Endothelial cell of umbilical vein (primary cell): ENCODE results near the gene EXOC6. TPM values are rescaled to one million over a fixed set of nuclear protein-coding genes. Genes with fewer than 3 reads are reported as not detected.
A peak's percentile ranks its signal among the peaks of the same experiment; 100 is the strongest.

Experiments used
- BruUV-seq: library from RNA; stranded (reverse); fragments of 400-500 nt; replicated peaks from 2 replicates; lab custom pipeline; 2021; lab: Mats Ljungman, UMichigan
- CTCF ChIA-PET: fragments of 300-600, 350-600 bp; sonication (Branson Sonifier 250); formaldehyde crosslinking; loops from one replicate; lab custom pipeline; 2021; ENCODE audit warnings: antibody characterized with exemption, inconsistent platforms; lab: Charles Lee
- POLR2A ChIA-PET: fragments of 300-600, 350-600 bp; sonication (Branson Sonifier 250); formaldehyde crosslinking; loops from one replicate; lab custom pipeline; 2021; ENCODE audit warnings: antibody characterized with exemption, inconsistent platforms; lab: Charles Lee
- DNase-seq: peaks from one replicate; pipeline ENCODE4 v3.0.0-alpha.2; 2011; ENCODE audit warnings: low read depth, low spot score
- FAIRE-seq: peaks from 2 replicates; lab custom pipeline; 2011; peaks lifted over from hg19 to GRCh38; lab: Jason Lieb, UNC
- H2AFZ ChIP-seq: 2 replicates; pipeline ENCODE4 v1.6.0; 2012; ENCODE audit warnings: low read depth, low read length, control low read depth, inconsistent platforms
- H3K27ac ChIP-seq: 2 replicates; pipeline ENCODE4 v1.5.1; 2011; ENCODE audit warnings: low read depth, mild to moderate bottlenecking, control low read depth, low read length, moderate library complexity; ENCODE audit not compliant: insufficient read depth
- H3K27me3 ChIP-seq, 2 experiments: 2 replicates each; pipeline versions ENCODE4 v1.6.0 to v1.6.1; 2011; ENCODE audit warnings: low read length in 2 of 2, mixed read lengths in 1 of 2; ENCODE audit not compliant: control insufficient read depth in 2 of 2, insufficient read depth in 2 of 2
- H3K36me3 ChIP-seq, 2 experiments: 2 replicates in 1 of 2; 3 replicates in 1 of 2; pipeline ENCODE4 v1.5.1; 2011; ENCODE audit warnings: low read length in 2 of 2, mild to moderate bottlenecking in 1 of 2, moderate library complexity in 1 of 2; ENCODE audit not compliant: control insufficient read depth in 2 of 2, insufficient read depth in 2 of 2; ENCODE audit errors: extremely low read depth in 1 of 2
- H3K4me1 ChIP-seq: 3 replicates; pipeline ENCODE4 v1.5.1; 2011; ENCODE audit warnings: mild to moderate bottlenecking, low read length; ENCODE audit not compliant: control insufficient read depth, insufficient read depth; ENCODE audit errors: extremely low read depth
- H3K4me2 ChIP-seq: 2 replicates; pipeline ENCODE4 v1.6.1; 2011; ENCODE audit warnings: low read length, control low read depth, mixed read lengths; ENCODE audit not compliant: insufficient read depth
- H3K4me3 ChIP-seq, 3 experiments: fragments of 200-600 bp in 1 of 3; sonication (generic), shearing (Covaris generic) in 1 of 3; replicated peaks in 1 of 3; 2 replicates each; pipeline ENCODE4 v1.5.1; 2011 to 2016; ENCODE audit warnings: control low read depth in 3 of 3, low read length in 3 of 3, mild to moderate bottlenecking in 2 of 3, inconsistent platforms in 1 of 3, low read depth in 1 of 3, moderate library complexity in 1 of 3; ENCODE audit not compliant: insufficient read depth in 1 of 3
- H3K79me2 ChIP-seq: 2 replicates; pipeline ENCODE4 v1.6.0; 2012; ENCODE audit warnings: low read length, inconsistent platforms; ENCODE audit not compliant: control insufficient read depth, insufficient read depth
- H3K9ac ChIP-seq: replicated peaks from 2 replicates; pipeline ENCODE3; 2011; ENCODE audit warnings: low read length, control low read depth; ENCODE audit not compliant: insufficient read depth; ENCODE audit errors: extremely low read depth
- H3K9me1 ChIP-seq: replicated peaks from 3 replicates; pipeline ENCODE4 v1.6.0; 2011; ENCODE audit warnings: mild to moderate bottlenecking, low read length; ENCODE audit not compliant: control insufficient read depth, insufficient read depth; ENCODE audit errors: extremely low read depth
- H3K9me3 ChIP-seq: replicated peaks from 2 replicates; pipeline ENCODE4 v1.5.1; 2012; ENCODE audit warnings: low read length, inconsistent platforms; ENCODE audit not compliant: control insufficient read depth, insufficient read depth
- H4K20me1 ChIP-seq: replicated peaks from 2 replicates; pipeline ENCODE3; 2011; ENCODE audit warnings: mild to moderate bottlenecking, low read length; ENCODE audit not compliant: control insufficient read depth, insufficient read depth; ENCODE audit errors: extremely low read depth
- EZH2 ChIP-seq: IDR thresholded peaks from 2 replicates; pipeline ENCODE4 v1.6.1; 2012; ENCODE audit warnings: borderline replicate concordance, low read depth, mild to moderate bottlenecking, moderate library complexity, low read length, inconsistent platforms; ENCODE audit not compliant: severe bottlenecking
- FOS ChIP-seq: IDR thresholded peaks from 2 replicates; pipeline ENCODE4 v1.6.1; 2011; ENCODE audit warnings: mild to moderate bottlenecking, low read length, moderate library complexity, borderline replicate concordance; ENCODE audit not compliant: insufficient read depth
- GATA2 ChIP-seq: IDR thresholded peaks from 2 replicates; pipeline ENCODE4 v1.7.0; 2011; ENCODE audit warnings: low read depth, mild to moderate bottlenecking, moderate library complexity, mixed read lengths, low read length; ENCODE audit not compliant: insufficient read length, insufficient read depth
- JUN ChIP-seq: IDR thresholded peaks from 2 replicates; pipeline ENCODE4 v1.6.1; 2011; ENCODE audit warnings: borderline replicate concordance, low read depth; ENCODE audit not compliant: insufficient read length, insufficient read depth
- MYC ChIP-seq: IDR thresholded peaks from one replicate; pipeline ENCODE4 v1.6.1; 2011; ENCODE audit warnings: mild to moderate bottlenecking, low read depth, low read length
- POLR2A ChIP-seq: IDR thresholded peaks from 2 replicates; pipeline ENCODE4 v1.6.1; 2012; ENCODE audit warnings: low read depth, mild to moderate bottlenecking, control low read depth, low read length
- POLR2AphosphoS5 ChIP-seq: IDR thresholded peaks from 2 replicates; pipeline ENCODE4 v1.6.1; 2012; ENCODE audit warnings: low read depth, mild to moderate bottlenecking, control low read depth, low read length, moderate library complexity; ENCODE audit not compliant: insufficient read depth
- dilution Hi-C: fragments of 300-500 bp; cut with MboI; formaldehyde crosslinking; loops from one replicate; pipeline ENCODE4 v1.15.0; 2019; ENCODE audit warnings: low sequenced_read_pairs; ENCODE audit not compliant: extremely low pct_ligation_motif_present
- intact Hi-C: fragments of 100-400 bp; cut with micrococcal nuclease; formaldehyde crosslinking; loops from one replicate; pipeline ENCODE4 v1.10.0; 2022
- polyA plus RNA-seq, 4 experiments: library from polyadenylated mRNA; depleted of rRNA in 3 of 4; stranded (reverse) in 3 of 4; unstranded in 1 of 4; fragments of >200 nt; gene quantifications; 2 replicates each; pipeline versions ENCODE4 v1.2.1 to v1.2.3, GENCODE V29; 2011 to 2012; ENCODE audit warnings: missing spikeins in 1 of 4
- total RNA-seq: library from RNA; stranded (reverse); gene quantifications from 2 replicates; pipeline ENCODE4 v1.2.3, GENCODE V29; 2021
- TF ChIP-seq, protein P1 (sequence below), 2 donors: IDR thresholded peaks; 1 replicate in 1 of 2; 2 replicates in 1 of 2; pipeline ENCODE4 v1.5.1; 2011; ENCODE audit warnings: low read length in 2 of 2, mild to moderate bottlenecking in 2 of 2, moderate library complexity in 2 of 2, control low read depth in 1 of 2, inconsistent platforms in 1 of 2, low read depth in 1 of 2; ENCODE audit not compliant: insufficient read depth in 1 of 2; ENCODE audit errors: extremely low read depth in 1 of 2
- TF ChIP-seq, protein P2 (sequence below): IDR thresholded peaks from 2 replicates; pipeline ENCODE4 v1.6.1; 2011; ENCODE audit not compliant: insufficient read depth, insufficient read length

The EXOC6 gene
- total and polyA plus RNA-seq, 2 donors (not counting 3 experiments of a cell fraction or from before 2014, with no cell fraction given) = 72.6 to 108 TPM

- intact Hi-C loops = loop anchor here (1.0 to 5.0 kb wide), 5 partner anchors 31 to 363 kb away; no protein-coding TSS in a partner anchor
- H3K9me1 ChIP-seq = no peaks in the 10 kb centered on the region
- H2AFZ ChIP-seq = no peak overlapping the region
- dilution Hi-C loops = no loop called here
- H3K4me2 ChIP-seq = no peak overlapping the region
- TF ChIP-seq, protein P1, sequence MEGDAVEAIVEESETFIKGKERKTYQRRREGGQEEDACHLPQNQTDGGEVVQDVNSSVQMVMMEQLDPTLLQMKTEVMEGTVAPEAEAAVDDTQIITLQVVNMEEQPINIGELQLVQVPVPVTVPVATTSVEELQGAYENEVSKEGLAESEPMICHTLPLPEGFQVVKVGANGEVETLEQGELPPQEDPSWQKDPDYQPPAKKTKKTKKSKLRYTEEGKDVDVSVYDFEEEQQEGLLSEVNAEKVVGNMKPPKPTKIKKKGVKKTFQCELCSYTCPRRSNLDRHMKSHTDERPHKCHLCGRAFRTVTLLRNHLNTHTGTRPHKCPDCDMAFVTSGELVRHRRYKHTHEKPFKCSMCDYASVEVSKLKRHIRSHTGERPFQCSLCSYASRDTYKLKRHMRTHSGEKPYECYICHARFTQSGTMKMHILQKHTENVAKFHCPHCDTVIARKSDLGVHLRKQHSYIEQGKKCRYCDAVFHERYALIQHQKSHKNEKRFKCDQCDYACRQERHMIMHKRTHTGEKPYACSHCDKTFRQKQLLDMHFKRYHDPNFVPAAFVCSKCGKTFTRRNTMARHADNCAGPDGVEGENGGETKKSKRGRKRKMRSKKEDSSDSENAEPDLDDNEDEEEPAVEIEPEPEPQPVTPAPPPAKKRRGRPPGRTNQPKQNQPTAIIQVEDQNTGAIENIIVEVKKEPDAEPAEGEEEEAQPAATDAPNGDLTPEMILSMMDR (IDR thresholded peaks at IDR 0.05; ENCODE audit: extremely low read depth in 1 of 2, insufficient read depth in 1 of 2, low read depth in 1 of 2, low read length in 2 of 2) = peak; percentile 7 to 18
- no peak for TF ChIP-seq JUN
- DNase-seq (peak; percentile 74), FAIRE-seq (no peak)
- H4K20me1 ChIP-seq = peaks cover 11% of the 10 kb centered on the region
- H3K9ac ChIP-seq = no peak overlapping the region
- H3K4me1 ChIP-seq = peaks cover 28% of the 10 kb centered on the region
- no peaks in the 10 kb centered on the region for H3K9me3 ChIP-seq
- BruUV-seq = no TSS peak
- H3K27me3 ChIP-seq = no peaks in the 10 kb centered on the region
- H3K36me3 ChIP-seq = peaks cover 0 to 3% of the 10 kb centered on the region in 2 experiments
- CTCF ChIA-PET = interaction anchor here (0.6 to 1.9 kb wide), 19 partner anchors 12 to 363 kb away, joined by 3 to 32 read pairs (median 4); partner anchors contain the start of genes EXOC6 and HHEX
- POLR2A ChIA-PET = interaction anchor here (0.6 kb wide), 1 partner anchor 182 kb away, joined by 3 read pairs; no protein-coding TSS in a partner anchor
- peaks cover 74% of the 10 kb centered on the region for H3K79me2 ChIP-seq
- no peak overlapping the region for H3K4me3 ChIP-seq
- H3K27ac ChIP-seq = no peak overlapping the region
Measured at GRCh38 chr10:92880233-92880861, 32.0 kb downstream of the EXOC6 start.

- Histone ChIP-seq H3K4me3 (no peak overlapping the region), H2AFZ (no peak overlapping the region), H3K27me3 (no peaks in the 10 kb centered on the region), H3K9ac (no peak overlapping the region), H3K4me1 (peaks cover 23% of the 10 kb centered on the region), H4K20me1 (peaks cover 14% of the 10 kb centered on the region), H3K4me2 (no peak overlapping the region), H3K9me1 (no peaks in the 10 kb centered on the region), H3K36me3 (peaks cover 0 to 3% of the 10 kb centered on the region in 2 experiments), H3K79me2 (peaks cover 76% of the 10 kb centered on the region), H3K9me3 (no peaks in the 10 kb centered on the region), H3K27ac (no peak overlapping the region)
- dilution Hi-C loops = no loop called here
- intact Hi-C loops = loop anchor here (1.0 to 5.0 kb wide), 5 partner anchors 32 to 364 kb away; no protein-coding TSS in a partner anchor
- ChIA-PET CTCF (interaction anchor here (0.6 to 1.9 kb wide), 19 partner anchors 13 to 364 kb away, joined by 3 to 32 read pairs (median 4); partner anchors contain the start of genes EXOC6 and HHEX), POLR2A (interaction anchor here (0.6 kb wide), 1 partner anchor 182 kb away, joined by 3 read pairs; no protein-coding TSS in a partner anchor)
- no peak for DNase-seq
- FAIRE-seq = no peak
- BruUV-seq = no TSS peak
- TF ChIP-seq, protein P1 (IDR thresholded peaks at IDR 0.05; ENCODE audit: extremely low read depth in 1 of 2, insufficient read depth in 1 of 2, low read depth in 1 of 2, low read length in 2 of 2) = no peak
- no peak for TF ChIP-seq MYC
- no peak for TF ChIP-seq EZH2
- TF ChIP-seq POLR2A = no peak
- TF ChIP-seq POLR2AphosphoS5 = no peak
- TF ChIP-seq FOS = no peak
- no peak for TF ChIP-seq JUN
- TF ChIP-seq GATA2 = no peak
- TF ChIP-seq, protein P2, sequence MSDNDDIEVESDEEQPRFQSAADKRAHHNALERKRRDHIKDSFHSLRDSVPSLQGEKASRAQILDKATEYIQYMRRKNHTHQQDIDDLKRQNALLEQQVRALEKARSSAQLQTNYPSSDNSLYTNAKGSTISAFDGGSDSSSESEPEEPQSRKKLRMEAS = no peak
Measured at GRCh38 chr10:92880917-92881316, 32.6 kb downstream of the EXOC6 start.
